NCI-H146 treated with DMSO at 0.1 percent for 48 hours (cell line): Measurements from ENCODE around the gene KRT36.
A peak's percentile ranks its signal among the peaks of the same experiment; 100 is the strongest.

Source experiments
- DNase-seq: peaks from one replicate; lab custom pipeline; 2025; ENCODE audit not compliant: unreplicated experiment; lab: John Stamatoyannopoulos, UW

Gene KRT36

DNA sequence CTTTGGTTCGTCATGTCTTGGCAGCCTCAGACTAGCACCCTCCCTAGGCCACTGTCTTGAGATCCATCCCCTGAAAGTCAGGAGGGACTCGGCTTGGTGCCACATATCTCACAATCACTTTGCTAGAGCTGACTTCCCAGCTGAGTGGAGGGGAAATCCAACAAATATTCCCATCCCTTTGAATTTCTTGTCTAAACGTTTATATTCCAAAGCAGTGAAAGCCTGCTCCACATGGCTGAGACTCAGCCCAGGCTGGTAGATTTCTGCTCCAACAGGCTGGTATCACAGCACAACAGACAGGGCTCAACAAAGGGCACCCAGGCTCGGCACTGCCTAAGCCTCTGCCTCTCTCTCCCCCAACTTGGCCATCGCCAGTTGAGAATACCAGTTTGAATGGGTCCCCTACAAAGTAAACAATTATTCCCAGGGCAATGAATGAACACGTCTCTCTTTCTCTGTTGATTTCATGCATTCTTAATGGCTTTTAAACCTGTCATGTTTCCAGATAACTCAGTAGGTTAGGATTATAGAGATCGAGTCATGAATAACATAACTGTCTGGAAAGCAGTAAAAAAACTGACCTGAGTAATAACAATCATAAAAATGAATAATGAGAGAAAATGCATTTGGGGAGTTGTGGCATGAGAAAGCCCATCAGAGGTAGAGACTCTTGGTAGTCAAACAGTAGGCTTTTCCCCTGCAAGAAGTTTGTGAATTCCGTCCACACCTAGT, 14.7 kb upstream of the KRT36 start:
- DNase-seq, result no peak

DNA sequence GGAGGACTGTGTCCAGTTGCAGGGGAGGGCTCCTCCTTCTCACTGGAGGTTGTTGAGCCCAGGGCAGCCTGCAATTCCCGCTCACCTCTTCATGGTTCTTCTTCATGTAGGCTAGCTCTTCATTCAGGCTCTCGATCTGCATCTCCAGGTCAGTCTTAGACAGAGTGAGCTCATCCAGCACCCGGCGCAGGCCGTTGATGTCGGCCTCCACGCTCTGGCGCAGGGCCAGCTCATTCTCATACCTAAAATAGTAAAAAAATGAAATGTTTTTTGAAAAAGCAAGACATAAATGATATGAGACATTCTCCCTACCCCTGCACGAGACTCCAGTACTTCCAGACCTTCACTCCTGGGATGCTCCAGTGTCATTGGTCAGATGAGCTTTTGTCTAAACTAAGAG, 13.5 kb upstream of the KRT36 start:
- DNase-seq, result no peak

DNA sequence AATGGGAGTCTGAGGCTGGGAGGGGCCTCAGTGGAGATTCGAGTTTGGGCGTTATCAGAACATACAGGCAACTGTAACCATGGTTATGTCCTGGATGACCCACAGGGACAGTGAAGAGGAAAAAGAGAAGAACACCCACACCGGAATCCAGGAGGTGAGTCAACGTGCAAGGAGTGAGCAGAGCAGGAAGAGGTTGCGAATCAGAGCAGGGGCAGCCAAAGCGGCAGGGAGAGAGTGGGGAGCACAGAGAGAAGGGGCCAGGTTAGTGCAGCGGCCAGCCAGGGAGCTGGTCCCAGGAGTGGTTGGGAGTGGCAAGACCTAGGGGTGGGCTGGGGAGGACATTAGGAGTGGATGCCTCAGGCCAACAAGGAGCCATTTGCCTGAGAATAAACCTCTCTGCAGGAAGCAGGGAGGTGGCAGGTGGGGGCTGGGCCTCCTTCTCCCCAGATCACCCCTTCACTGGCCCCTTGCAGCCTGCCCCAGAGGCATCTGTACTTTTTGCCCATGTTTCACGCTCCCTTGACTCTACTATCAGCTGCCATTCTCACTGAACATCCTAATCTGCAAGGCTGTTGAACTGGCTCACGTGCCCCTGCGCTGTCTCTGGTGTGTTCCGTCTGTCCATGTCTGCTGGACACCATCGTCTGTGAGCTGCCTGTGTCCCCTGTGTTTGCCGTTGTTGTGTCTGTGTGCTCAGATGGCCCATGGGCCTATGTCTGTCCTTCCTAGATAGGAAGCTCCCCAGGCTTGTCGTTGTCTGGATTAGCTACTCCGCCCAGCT, 10.6 kb upstream of the KRT36 start:
- no peak for DNase-seq

DNA sequence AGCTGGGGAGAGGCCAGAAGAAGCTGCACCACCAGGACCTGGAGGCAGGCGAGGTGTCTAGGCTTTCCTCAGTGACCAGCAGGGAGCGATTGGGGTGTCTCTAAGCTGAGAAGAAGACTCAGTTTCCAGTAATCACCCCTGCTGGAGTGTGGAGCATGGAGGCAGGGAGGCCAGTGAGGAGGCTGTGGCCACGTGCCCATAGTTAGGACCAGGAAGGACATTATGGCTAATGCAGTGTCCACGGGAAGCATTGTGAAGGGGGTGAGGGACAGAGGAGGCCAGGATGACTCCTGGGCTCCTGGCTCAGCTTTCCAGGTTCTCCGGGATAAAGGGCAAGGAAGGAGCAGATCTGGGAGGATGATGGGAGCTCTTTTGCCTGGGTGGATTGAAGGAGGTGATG, 10.0 kb upstream of the KRT36 start:
- DNase-seq, result no peak

DNA sequence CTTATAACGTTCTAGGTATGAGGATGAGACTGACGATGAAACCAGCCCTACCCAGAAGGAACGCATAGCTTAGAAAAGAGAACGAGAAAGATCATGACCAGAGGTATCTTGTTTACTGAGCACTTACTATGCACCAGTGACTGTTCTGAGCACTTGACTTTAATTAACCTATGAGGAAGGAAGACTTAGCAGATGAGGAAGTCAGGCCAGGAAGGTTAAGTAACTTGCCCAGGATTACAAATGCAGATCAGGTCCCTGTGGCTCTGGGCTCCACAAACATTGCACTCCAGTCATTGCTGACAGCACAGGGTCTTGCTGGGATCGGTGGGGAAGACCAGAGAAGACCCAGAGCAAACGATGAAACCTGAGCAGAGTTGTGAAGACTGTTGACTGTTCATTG, 8.6 kb upstream of the KRT36 start:
- no peak for DNase-seq

DNA sequence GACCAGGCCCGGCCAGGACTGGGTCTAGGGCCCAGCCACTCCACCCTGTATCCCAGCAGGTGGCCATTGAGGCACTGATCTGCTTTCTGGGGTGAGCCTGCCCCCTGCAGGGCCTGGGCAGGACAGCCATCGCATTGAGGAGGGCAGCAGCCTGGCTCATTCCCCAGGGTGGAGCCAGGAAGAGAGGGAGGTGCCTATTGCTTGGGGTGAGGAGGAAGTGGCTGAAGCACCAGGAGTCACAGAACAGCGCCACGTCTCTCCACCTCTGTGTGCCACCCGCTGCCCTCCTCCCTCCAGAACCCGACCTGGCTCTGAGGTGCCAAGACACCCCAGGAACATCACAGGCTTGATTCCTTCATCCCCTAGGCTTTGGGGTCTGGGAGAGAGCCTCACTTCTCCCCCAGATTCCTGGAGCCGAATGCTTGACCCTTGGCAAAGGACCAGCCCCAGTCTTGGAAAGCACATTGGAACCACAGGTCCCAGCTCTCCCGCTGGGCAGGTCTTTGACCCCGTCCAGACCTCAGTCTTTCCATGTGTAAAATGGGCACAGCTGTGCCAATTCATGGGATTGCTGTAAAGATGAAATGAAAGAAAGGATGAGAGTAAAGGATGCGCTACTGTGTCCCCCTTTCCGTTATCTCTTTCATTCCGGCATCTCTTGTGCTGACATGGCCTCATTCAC, 7.2 kb upstream of the KRT36 start:
- DNase-seq, result peak; percentile 5

DNA sequence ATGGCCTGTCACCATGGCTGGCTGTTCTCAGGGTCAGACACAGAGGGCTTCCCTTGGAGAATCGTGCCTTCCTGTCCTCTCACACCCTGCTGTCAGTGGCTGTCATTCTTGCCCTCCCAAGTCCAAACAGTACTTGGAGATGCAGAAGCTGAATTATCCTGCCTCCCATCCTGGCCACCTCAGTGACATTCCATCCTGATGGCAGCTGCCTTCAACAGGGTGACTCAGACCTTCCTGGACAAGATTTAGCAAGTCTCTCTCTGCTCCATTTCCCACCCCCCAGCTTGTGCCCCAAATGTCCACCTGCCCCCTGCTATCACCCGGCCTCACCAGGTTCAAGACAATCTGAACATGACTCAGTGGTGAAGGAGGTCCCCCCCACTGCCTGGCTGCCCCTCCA, 4.8 kb upstream of the KRT36 start:
- DNase-seq, result no peak

DNA sequence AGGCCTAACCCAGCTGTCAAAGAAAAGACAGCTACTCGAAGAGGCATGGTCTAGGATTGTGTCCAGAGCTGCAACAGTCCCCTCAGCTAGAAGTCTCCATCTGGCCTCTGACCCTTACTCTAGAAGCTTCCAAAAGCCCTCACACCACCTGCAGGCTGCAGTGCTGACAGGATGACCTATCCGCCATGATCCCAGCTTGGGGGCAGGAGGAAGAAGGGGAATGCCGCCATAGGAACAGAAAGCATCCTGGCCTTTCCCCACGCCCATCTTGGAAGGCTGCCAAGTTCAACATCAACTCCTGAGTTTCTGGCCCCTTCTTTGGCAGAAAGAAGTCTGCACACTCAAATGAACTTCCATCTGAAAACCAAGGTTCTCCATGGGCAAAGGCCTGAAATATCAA, 3.1 kb upstream of the KRT36 start:
- DNase-seq, result no peak

DNA sequence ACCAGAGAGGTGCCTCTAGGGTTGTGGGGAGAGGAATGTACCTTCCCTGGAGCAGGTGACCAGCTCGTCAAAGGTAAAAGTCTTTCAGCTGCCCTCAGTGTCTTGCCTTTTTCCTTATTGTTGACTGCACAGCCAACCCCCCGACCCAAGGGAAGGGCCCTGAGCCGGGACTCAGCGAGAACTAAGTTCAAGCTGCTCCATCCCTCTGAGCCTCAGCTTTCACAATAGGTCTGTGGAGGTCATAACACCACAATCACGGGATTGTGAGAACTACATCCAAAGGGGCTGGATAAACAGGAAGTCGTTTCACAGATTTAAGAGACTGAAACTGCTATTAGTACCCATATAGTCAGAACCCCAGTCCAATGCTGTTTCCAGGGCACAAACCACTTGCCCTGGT, 2.6 kb upstream of the KRT36 start:
- no peak for DNase-seq

DNA sequence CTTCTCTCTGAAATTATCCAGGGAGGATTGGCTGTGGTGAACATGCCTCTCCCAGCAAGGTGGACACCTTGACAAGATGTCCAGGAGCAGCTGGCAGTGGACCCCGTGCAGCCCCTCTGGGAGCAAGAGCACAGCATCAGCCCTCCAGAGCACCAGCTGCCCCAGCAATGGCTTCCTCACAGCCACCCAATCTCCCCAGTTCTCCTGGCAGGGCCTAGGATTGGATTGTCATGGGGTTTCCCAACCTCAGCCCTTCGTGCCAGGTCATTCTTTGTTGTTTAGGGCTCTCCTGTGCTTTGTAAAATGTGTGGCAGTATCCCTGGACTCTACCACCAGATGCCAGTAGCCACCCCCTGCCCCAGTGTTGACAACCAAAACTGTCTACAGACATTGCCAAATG, 1.8 kb upstream of the KRT36 start:
- DNase-seq, result no peak

DNA sequence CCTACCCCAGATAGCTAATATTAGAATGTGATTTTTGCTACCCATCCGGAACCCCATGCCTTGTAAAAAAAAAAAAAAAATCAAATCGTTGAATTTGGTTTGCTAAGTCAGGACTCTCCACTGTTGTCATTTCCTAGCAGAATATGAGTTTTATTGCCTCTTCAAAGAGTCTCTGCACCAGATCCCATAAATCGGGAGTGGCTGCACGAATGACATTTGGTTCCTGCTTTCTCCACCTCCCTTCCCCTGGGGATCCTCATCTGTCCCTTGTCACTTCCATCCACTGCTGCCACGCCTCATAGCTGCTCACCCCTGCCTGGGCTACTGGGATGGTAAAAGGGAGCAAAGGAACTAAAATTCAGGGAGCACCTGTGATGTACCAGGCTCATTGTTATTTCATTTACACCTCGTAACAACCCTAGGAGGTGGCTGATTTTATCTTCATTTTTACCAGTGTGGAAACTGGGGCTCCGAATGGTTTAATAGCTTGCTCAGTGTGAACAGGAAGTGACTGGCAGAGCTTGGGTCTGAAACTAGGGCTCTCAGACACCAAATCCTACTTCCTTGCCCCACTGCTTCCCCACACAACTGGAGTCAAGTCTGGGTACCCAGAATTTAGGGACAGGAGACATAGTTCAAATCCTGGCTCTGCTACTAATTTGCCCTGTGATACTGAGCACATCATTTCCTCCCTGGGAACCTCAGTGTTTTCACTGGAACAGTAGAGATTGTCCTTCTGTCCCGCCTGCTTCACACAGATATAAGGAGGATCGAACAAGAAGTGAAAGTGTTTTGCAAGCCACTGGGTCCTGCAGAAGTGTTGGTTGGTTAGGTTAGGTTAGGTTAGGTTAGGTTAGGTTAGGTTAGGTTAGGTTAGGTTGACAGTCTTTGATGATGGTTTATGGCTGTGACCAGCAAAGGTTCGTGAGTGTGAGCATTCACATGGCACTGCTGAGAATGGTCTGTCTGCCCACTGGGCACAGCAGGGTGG, 585 bp upstream of the KRT36 start:
- DNase-seq, result no peak

DNA sequence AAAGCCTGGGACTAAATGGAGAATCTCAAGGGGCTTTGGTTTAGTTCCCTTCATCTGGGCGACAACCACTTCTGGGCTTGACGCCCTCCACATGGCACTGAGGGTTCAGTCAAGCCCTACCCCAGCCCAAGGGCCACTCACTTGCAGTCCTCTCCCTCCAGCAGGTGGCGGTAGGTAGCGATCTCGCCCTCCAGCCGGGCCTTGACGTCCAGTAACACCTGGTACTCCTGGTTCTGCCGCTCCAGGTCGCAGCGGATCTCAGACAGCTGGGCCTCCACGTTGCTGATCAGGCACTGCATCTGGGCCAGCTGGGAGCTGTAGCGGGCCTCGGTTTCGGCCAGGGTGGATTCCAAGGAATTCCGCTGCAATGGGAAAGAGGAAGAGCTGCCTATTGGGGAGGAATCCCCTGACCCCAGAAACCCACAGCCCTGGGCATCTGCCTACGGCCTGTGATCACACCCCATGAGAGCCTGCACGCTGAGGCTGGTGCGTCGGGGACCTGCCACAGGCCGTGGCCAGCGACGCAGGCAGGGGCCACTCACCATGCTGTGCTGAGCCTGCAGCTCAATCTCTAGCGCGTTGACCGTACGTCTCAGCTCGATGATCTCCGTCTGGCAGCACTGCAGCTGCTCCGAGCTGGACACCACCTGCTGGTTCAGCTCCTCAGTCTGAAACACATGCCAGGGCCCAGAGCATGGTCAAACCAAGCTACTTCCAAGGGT, 2.7 kb downstream of the KRT36 start:
- DNase-seq, result peak; percentile 19

DNA sequence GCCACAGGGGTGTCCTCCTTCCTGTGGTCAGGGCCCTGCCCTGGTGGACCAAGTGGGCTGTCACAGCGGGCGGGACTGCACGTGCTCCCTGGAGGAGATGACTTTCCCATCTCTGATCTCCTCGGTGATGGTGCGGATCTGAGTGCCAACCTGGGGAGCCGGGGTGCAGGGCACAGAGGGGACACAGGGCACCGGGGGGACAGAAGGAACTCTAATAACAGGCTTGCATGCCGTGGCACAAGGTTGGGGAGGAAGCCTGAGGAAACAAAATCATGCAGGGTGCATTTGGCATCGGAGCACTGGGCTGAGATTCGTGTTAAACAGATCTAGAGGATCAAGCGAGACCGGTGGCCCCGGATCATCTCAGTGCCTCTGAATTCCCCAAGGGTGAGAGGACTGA, 3.4 kb downstream of the KRT36 start:
- no peak for DNase-seq

DNA sequence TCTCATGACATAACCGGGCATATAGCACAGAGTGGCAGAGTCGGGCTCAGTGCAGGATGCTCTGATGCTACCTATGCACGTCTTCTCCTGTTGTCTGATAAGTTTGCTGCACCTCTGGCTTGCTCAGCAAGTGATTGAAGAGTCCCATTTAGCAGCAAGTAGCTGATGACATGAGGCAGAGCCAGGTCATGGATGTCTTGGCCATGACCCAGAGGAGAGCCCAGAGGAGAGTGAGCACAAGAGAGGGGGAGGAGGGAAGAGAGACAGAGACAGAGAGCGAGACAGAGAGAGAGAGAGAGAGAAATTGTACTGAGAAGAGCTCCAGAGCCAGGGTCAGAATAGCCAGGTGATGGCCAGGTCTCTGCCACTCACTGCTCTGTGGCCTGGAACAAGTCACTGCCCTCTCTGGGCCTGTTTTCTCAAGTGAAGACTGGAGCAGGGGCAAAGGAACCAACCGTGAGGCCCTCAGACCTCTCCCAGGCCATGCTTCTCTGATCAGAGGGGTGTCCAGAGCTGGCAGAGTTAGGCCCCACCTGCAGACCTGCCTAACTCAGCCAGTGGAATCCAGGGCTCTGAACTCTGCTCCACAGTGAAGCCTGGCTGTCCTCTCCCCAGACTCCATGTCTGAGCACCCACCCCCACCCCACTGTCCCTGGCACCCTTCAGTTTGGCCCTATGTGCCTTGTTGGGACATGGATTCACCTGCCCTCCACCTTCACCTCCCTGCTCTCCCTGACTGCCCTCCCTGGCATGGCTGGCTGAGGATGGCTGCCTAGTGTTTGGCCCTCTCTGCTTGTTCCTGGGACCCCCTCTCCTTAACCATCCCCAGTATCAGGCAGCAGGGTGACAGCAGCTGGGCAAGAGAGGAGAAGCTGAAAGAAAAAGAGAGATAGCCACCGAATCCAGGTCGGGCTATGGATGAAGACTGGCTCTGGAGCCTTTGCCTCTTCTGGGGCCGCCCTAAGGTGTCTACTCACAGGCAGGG, 4.5 kb downstream of the KRT36 start:
- DNase-seq, result no peak

DNA sequence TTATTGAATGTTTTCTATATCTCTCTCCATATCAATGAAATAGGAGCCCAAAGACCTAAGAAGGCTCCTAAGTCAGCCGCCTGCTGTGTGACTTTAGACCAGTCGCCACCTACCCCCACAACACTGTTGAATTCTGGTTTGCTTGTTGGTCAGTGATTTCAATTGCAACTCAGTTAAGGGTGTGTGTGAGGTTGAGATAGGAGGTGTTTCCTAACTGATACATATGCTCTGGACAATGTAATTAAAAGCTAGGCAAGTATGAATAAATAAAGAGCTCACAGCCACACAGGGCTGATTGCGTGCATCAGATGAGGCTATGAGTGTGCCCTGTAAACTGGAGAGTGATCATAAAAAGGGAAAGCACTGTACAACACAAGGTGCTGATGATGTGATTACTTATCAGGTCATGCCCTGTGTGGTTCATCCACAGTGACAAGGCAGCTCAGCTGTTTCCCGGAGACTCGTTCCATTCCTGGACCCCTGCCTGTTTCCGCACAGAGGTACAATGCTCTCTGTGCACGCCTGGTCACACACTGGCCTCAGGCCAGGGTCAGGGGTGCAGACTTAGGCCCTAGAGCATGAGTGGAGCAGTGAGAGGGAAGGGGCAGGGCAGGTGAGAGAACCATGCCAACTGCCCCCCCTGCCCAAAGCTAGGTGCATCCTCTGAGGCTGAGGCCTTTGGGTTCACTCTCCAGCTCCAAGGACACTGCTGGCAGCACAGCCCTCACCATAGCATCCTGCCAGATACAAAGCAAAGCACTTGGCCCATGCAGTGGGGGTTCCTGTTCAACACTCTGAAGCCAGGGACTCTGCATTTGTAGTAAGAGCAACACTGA, 5.5 kb downstream of the KRT36 start:
- no peak for DNase-seq

DNA sequence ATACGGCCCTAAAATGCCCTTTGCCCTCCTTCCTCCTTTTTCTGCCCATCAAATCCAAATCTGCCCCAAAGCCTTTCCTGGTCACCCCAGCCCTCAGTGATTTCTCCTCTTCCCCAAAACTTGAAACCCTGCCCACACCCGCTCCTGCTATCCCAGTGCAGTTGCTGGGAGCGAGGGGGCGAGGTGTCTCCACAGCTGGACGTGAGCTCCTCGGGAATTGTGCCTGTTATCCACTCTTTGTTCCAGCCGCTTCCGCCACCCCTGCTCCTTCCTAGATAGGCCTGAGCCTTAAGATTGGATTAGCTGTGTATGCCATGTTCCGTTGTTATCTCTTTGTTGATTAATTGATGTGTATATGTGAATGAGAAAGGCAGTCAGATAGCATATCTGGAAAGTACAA, 6.2 kb downstream of the KRT36 start:
- no peak for DNase-seq

DNA sequence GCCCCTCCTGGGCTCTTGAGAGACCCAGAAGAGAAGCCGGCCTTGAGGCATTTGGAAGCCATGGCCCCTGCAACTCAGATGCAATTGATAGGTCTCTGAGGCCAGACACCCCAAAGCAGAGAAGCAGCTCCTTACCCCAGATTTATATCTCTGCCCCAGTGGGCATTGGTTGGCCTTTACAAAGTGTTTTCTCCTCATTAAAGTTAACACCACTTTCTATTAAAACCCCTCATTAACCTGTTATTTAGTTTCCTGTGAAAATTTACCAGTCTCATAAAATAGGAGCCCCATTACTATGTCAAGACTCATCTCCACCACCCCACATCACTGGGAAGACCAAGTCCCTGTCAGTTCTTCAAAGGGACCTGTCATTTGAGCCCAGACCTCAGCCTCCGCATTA, 8.7 kb downstream of the KRT36 start, which contains the start of gene KRT35:
Gene KRT35, minus strand, starts transcription at position 116 of the 400 bp plus-strand sequence. Its CDS starts 54 bp downstream, at position 62.
- no peak for DNase-seq

DNA sequence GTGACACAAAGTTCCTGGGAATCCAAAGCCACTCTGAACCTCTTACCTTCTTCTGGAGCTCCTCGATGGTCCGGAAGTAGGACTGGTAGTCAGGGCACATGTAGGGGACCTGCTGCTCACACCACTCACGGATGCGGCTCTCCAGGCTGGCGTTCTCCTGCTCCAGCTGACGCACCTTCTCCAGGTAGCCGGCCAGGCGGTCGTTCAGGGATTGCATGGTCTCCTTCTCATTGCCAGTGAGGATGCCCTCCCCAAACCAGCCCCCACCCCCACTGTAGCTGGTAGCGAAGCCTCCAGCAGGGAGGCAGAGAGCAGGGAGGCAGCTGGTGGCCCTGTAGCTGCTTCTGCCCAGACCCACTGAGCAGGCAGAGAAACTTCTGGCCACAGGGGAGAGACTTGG, 9.1 kb downstream of the KRT36 start:
- DNase-seq, result no peak
